ENCODE data around the gene WDFY3.

DNA sequence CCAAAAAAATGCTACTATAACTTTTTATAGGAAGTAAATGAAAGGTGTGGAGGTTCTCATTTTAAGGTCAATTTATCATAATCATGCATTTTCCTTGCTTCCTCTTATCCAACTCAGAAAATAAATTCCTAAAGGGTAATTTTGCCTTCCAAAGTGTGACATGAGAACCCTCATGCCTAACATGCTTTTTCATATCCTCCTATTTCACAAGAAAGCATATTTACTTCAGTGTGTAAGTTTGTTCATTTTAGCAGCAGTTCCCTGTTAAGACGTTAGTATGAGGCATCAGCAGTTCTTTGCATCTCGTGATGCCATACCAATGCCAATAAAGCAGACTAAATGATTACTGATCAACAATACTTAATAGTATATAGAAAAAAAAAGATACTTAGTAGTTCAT lies 18.4 kb downstream of the WDFY3 start:
- TF ChIP-seq, protein P1, sequence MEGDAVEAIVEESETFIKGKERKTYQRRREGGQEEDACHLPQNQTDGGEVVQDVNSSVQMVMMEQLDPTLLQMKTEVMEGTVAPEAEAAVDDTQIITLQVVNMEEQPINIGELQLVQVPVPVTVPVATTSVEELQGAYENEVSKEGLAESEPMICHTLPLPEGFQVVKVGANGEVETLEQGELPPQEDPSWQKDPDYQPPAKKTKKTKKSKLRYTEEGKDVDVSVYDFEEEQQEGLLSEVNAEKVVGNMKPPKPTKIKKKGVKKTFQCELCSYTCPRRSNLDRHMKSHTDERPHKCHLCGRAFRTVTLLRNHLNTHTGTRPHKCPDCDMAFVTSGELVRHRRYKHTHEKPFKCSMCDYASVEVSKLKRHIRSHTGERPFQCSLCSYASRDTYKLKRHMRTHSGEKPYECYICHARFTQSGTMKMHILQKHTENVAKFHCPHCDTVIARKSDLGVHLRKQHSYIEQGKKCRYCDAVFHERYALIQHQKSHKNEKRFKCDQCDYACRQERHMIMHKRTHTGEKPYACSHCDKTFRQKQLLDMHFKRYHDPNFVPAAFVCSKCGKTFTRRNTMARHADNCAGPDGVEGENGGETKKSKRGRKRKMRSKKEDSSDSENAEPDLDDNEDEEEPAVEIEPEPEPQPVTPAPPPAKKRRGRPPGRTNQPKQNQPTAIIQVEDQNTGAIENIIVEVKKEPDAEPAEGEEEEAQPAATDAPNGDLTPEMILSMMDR (IDR thresholded peaks at IDR 0.05; ENCODE audit: insufficient read depth, low read depth, low read length): no peak
- no peak for TF ChIP-seq EZH2 (IDR thresholded peaks at IDR 0.05; ENCODE audit: insufficient read depth, low read length)
